DOHH2 (cell line): ENCODE data around the gene LNX2.

ENCODE experiments used
- CTCF ChIP-seq: fragments of 200-600 bp; sonication (generic); IDR thresholded peaks from one replicate; pipeline ENCODE4 v1.5.1; 2014; ENCODE audit warnings: antibody characterized with exemption, mild to moderate bottlenecking, low read depth, low read length; ENCODE audit not compliant: poor library complexity, severe bottlenecking
- EZH2phosphoT487 ChIP-seq: fragments of 200-600 bp; sonication (generic); IDR thresholded peaks from 2 replicates; pipeline ENCODE4 v1.6.1; 2017; ENCODE audit warnings: borderline replicate concordance, mild to moderate bottlenecking, antibody characterized with exemption, low read length, moderate library complexity, mixed read lengths

- TF ChIP-seq CTCF (no peak), EZH2phosphoT487 (no peak)
Measured at GRCh38 chr13:27632214-27632613, 11.9 kb upstream of the LNX2 start.
